ENCODE measurements around the gene HSF2. TPM values are rescaled to one million over a fixed set of nuclear protein-coding genes. Genes with fewer than 3 reads are reported as not detected.
"Not testable (repeated sequence)": the region's sequence is repeated elsewhere in the genome, so short reads cannot be mapped to it uniquely, and the experiment has no call there.

The HSF2 gene
- total RNA-seq, 3 donors from 2014 or later, result 5.4 to 11.8 (median 6.1) TPM

- Histone ChIP-seq H3K9me3 (no peaks in the 10 kb centered on the region), H3K4me1 (ENCODE audit: low read depth) (peaks cover 16% of the 10 kb centered on the region), H3K36me3 (ENCODE audit: low read depth) (no peaks in the 10 kb centered on the region), H3K4me3 (no peak overlapping the region)
- DNase-seq (no peak), ATAC-seq (no peak)
- intact Hi-C loops (cut with DNase I, micrococcal nuclease), result no loop called here
- TF ChIP-seq, protein P1, sequence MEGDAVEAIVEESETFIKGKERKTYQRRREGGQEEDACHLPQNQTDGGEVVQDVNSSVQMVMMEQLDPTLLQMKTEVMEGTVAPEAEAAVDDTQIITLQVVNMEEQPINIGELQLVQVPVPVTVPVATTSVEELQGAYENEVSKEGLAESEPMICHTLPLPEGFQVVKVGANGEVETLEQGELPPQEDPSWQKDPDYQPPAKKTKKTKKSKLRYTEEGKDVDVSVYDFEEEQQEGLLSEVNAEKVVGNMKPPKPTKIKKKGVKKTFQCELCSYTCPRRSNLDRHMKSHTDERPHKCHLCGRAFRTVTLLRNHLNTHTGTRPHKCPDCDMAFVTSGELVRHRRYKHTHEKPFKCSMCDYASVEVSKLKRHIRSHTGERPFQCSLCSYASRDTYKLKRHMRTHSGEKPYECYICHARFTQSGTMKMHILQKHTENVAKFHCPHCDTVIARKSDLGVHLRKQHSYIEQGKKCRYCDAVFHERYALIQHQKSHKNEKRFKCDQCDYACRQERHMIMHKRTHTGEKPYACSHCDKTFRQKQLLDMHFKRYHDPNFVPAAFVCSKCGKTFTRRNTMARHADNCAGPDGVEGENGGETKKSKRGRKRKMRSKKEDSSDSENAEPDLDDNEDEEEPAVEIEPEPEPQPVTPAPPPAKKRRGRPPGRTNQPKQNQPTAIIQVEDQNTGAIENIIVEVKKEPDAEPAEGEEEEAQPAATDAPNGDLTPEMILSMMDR (IDR thresholded peaks at IDR 0.05), result no peak
These were observed 58.6 kb downstream of the HSF2 start for GRCh38 chr6:122458087-122458486.

DNA sequence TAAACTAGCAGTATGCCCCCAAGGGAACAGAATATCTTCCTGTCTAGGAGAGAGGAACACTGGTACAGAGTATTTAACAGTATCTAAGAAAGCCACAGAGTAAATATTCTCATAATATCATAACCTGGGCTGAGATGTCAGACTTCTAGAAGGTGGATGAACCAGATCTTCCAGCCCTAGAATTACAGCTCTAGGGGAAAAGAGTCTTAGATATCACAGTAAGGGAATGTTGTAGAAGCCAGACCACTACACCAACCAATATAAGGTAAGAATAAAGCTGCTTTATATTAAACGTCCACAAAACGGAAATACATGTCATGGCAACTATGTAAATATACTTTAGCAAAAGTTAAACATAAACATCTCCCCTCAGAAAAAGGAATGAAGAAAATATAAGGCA is 59.8 kb downstream of the HSF2 start:
- Histone ChIP-seq H3K4me3 (no peak overlapping the region), H3K4me1 (ENCODE audit: low read depth) (peaks cover 19% of the 10 kb centered on the region), H3K36me3 (ENCODE audit: low read depth) (no peaks in the 10 kb centered on the region), H3K9me3 (no peaks in the 10 kb centered on the region)
- TF ChIP-seq, protein P1 (IDR thresholded peaks at IDR 0.05), result no peak
- ATAC-seq (no peak), DNase-seq (no peak)
- intact Hi-C loops (cut with DNase I, micrococcal nuclease), result no loop called here

DNA sequence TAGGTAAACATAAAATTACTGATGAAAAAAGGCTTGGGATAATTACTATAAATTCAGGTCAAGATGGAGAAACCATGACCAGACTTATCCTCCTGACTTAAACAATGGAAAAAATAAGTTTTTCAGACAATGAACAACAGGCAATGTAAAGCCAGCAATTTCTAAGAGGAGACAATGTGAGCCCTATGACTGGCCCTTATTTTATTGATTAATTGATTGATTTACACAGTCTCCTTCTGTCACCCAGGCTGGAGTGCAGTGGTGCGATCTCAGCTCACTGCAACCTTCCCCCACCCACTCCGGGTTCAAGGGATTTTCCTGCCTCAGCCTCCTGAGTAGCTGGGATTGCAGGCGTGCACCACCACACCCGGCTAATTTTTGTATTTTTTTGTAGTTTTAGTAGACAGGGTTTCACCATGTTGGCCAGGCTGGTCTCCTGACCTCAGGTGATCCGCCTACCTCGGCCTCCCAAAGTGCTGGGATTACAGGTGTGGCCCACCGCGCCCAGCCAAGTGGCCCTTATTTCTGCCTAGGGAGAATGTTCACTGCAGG is 60.5 kb downstream of the HSF2 start:
- H3K4me3 ChIP-seq; H3K9me3 ChIP-seq; H3K36me3 ChIP-seq (ENCODE audit: low read depth); intact Hi-C loops (cut with DNase I, micrococcal nuclease); DNase-seq; ATAC-seq: not testable (repeated sequence)
- H3K4me1 ChIP-seq (ENCODE audit: low read depth), result peaks cover 19% of the 10 kb centered on the region

- Histone ChIP-seq H3K36me3 (ENCODE audit: low read depth) (no peaks in the 10 kb centered on the region), H3K9me3 (no peaks in the 10 kb centered on the region), H3K4me1 (ENCODE audit: low read depth) (peaks cover 19% of the 10 kb centered on the region), H3K4me3 (no peak overlapping the region)
- DNase-seq (no peak), ATAC-seq (no peak)
- intact Hi-C loops (cut with DNase I, micrococcal nuclease), result no loop called here
- TF ChIP-seq, protein P1 (IDR thresholded peaks at IDR 0.05), result no peak
These were observed 62.4 kb downstream of the HSF2 start for GRCh38 chr6:122461885-122462284.

DNA sequence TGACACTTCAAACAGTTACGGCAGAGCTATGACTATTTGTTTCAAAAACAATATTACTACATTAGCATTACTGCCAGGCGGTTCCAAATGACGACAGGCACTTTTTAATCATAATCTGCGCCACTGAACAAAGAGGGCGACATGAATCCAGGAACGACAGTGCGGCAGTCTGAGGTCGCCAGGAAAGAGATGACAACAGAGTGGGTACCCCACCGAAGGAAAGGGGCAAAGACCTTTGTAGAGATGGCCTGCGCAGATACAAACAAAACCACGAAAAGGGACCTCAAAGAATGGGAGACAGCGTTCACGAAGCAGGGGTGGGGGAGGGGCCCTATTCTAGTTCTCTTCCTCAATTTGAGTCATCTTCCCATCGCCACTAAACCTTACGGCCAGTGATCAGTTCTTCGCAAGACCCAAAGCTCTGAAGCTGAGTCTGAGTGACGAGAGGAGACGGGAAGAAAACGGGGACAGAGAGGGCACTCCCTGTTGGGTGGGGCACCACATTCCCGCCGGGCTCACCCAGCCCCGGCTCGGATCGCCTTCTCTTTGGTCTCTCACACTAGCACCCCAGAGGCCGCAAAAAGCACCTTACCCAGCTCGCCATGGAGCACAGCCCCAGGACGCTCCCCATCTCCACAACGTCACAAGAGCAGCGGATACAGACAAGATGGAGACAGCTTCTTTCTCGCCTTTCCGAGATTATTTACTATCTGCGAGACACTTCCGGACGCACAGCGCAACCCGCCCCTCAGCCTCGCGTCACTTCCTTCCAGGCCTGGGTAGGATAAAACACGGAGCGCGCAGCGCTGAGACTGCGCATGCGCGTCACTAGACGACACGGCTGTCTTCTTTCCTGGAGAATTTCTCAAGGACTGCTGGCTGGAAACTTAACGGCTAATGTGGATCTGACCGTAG is 71.9 kb downstream of the HSF2 start, which contains the start of gene SERINC1:
Gene SERINC1 (minus strand): TSS at position 701 of the 915 bp plus-strand sequence. CDS start 70 bp downstream, at position 631.
- peak within 1 kb of the TSS; percentile 83 for H3K4me3 ChIP-seq

More for the DNA sequence above, 71.9 kb downstream of the HSF2 start, which contains the start of gene SERINC1:
- DNase-seq, result peak; percentile 95 to 98 (median 97)
- intact Hi-C loops (cut with DNase I, micrococcal nuclease), result no loop called here
- no peaks in the 10 kb centered on the region for H3K9me3 ChIP-seq
- H3K4me1 ChIP-seq (ENCODE audit: low read depth), result peaks cover 16% of the 10 kb centered on the region
- no peaks in the 10 kb centered on the region for H3K36me3 ChIP-seq (ENCODE audit: low read depth)
- TF ChIP-seq, protein P1 (IDR thresholded peaks at IDR 0.05), result no peak
- peak; percentile 99 for ATAC-seq
